Tibial nerve (tissue), 4 donors: Measurements from ENCODE around the gene BNIPL. TPM values are rescaled to one million over a fixed set of nuclear protein-coding genes. Genes with fewer than 3 reads are reported as not detected.

ENCODE experiments used
- DNase-seq, 2 donors: peaks; one replicate each; pipeline ENCODE4 v3.0.0-alpha.2; 2019; ENCODE audit warnings: low spot score in 2 of 2
- H3K27ac ChIP-seq, 4 donors: fragments of 200-600 bp; sonication (generic) in 3 of 4; one replicate each; pipeline ENCODE4 v1.5.1; 2017 to 2019; ENCODE audit warnings: mild to moderate bottlenecking in 1 of 4
- H3K27me3 ChIP-seq, 2 donors: fragments of 200-600 bp; sonication (generic) in 1 of 2; one replicate each; pipeline versions ENCODE4 v1.5.1 to v1.6.0; 2017 to 2019
- H3K36me3 ChIP-seq, 3 donors: fragments of 200-600 bp; sonication (generic); one replicate each; pipeline ENCODE4 v1.5.1; 2018 to 2019
- H3K4me1 ChIP-seq, 4 donors: fragments of 200-600 bp; sonication (generic) in 3 of 4; one replicate each; pipeline ENCODE4 v1.5.1; 2017 to 2019
- H3K4me3 ChIP-seq, 4 donors: fragments of 200-600 bp; sonication (generic) in 3 of 4; one replicate each; pipeline ENCODE4 v1.5.1; 2017 to 2019; ENCODE audit warnings: mild to moderate bottlenecking in 1 of 4, moderate library complexity in 1 of 4
- H3K9me3 ChIP-seq, 4 donors: fragments of 200-600 bp; sonication (generic) in 3 of 4; one replicate each; pipeline ENCODE4 v1.5.1; 2017 to 2019
- CTCF ChIP-seq, 5 experiments: fragments of 200-600 bp in 3 of 5; fragments of 450-650 bp in 2 of 5; sonication (generic) in 3 of 5; IDR thresholded peaks; one replicate each; pipeline ENCODE4 v1.5.1; 2016 to 2019; ENCODE audit warnings: antibody characterized with exemption in 5 of 5, mild to moderate bottlenecking in 3 of 5, moderate library complexity in 2 of 5
- EP300 ChIP-seq, 2 donors: sonication (generic); formaldehyde crosslinking; IDR thresholded peaks; one replicate each; pipeline ENCODE4 v1.6.1; 2017; ENCODE audit warnings: antibody characterized with exemption in 2 of 2, mild to moderate bottlenecking in 1 of 2
- POLR2A ChIP-seq, 2 donors: fragments of 450-650 bp; IDR thresholded peaks; one replicate each; pipeline ENCODE4 v1.6.1; 2017; ENCODE audit warnings: antibody characterized with exemption in 2 of 2, mild to moderate bottlenecking in 2 of 2, moderate library complexity in 2 of 2
- WGBS, 2 donors: methylation state at CpG; one replicate each; pipeline ENCODE4 v1.1.5; 2018; 5-methylcytosine and 5-hydroxymethylcytosine counted together
- total RNA-seq, 4 donors: library from RNA; depleted of rRNA; stranded (reverse); fragments of >200 nt; gene quantifications; one replicate each; pipeline ENCODE4 v1.1.0, GENCODE V29; 2016

BNIPL gene
- total RNA-seq, 4 donors from 2014 or later, result 0.22 to 2.2 (median 1.3) TPM; not detected in 1

- Histone ChIP-seq H3K27ac (peak overlapping the region; percentile 83 to 96 (median 91)), H3K27me3 (no peaks in the 10 kb centered on the region), H3K9me3 (no peaks in the 10 kb centered on the region), H3K4me3 (peak overlapping the region; percentile 49 to 71 (median 55)), H3K4me1 (peaks cover 0 to 83% (median 50%) of the 10 kb centered on the region in 4 donors), H3K36me3 (peaks cover 0 to 18% (median 0%) of the 10 kb centered on the region in 3 donors)
- WGBS, 2 donors, result 2 to 8% methylated on average over 4 of the region's 4 CpGs
- DNase-seq, result peak in 1 of 2 donors; percentile 23
- TF ChIP-seq POLR2A (IDR thresholded peaks at IDR 0.05), result no peak
- TF ChIP-seq EP300 (IDR thresholded peaks at IDR 0.05), result no peak
- no peak for TF ChIP-seq CTCF (IDR thresholded peaks at IDR 0.05)
These were observed 30.6 kb upstream of the BNIPL start for GRCh38 chr1:151005729-151006319.

- Histone ChIP-seq H3K27me3 (no peaks in the 10 kb centered on the region), H3K27ac (peak within 1 kb of the TSS; percentile 83 to 96 (median 91)), H3K9me3 (no peaks in the 10 kb centered on the region), H3K36me3 (peaks cover 0 to 11% (median 0%) of the 10 kb centered on the region in 3 donors), H3K4me1 (peaks cover 0 to 84% (median 52%) of the 10 kb centered on the region in 4 donors), H3K4me3 (peak within 1 kb of the TSS; percentile 52 to 71 (median 64))
- TF ChIP-seq EP300 (IDR thresholded peaks at IDR 0.05), result peak; percentile 6 to 95
- TF ChIP-seq CTCF (IDR thresholded peaks at IDR 0.05), result peak; percentile 42 to 77 (median 64)
- peak; percentile 48 to 67 for TF ChIP-seq POLR2A (IDR thresholded peaks at IDR 0.05)
- WGBS, 2 donors, result 0 to 2% methylated on average over 18 of the region's 18 CpGs
- DNase-seq, result peak; percentile 54 to 79
These were observed 29.9 kb upstream of the BNIPL start, which contains the start of gene MINDY1 for GRCh38 chr1:151006327-151007052. MINDY1 (minus strand) TSS chr1:151006902; CDS start chr1:151002617, 4,285 bp downstream.

- H3K27ac ChIP-seq, result peak overlapping the region; percentile 83 to 96 (median 91)
- no peaks in the 10 kb centered on the region for H3K27me3 ChIP-seq
- 10 to 14% methylated on average over 4 of the region's 4 CpGs for WGBS, 2 donors
- H3K4me1 ChIP-seq, result peaks cover 0 to 84% (median 50%) of the 10 kb centered on the region in 4 donors
- H3K4me3 ChIP-seq, result peak overlapping the region in 3 of 4 donors; percentile 62 to 73 (median 66)
- TF ChIP-seq CTCF (IDR thresholded peaks at IDR 0.05) (no peak), POLR2A (IDR thresholded peaks at IDR 0.05) (no peak), EP300 (IDR thresholded peaks at IDR 0.05) (no peak)
- no peaks in the 10 kb centered on the region for H3K9me3 ChIP-seq
- no peaks in the 10 kb centered on the region for H3K36me3 ChIP-seq
- DNase-seq, result no peak
These were observed 28.5 kb upstream of the BNIPL start for GRCh38 chr1:151007853-151008243.

GRCh38 chr1:151008244-151009205, 27.9 kb upstream of the BNIPL start, which contains the start of gene PRUNE1:
PRUNE1 (plus strand) TSS chr1:151008449; CDS start chr1:151008633, 184 bp downstream.
- peak in 3 of 5 experiments; percentile 22 to 54 (median 49) for TF ChIP-seq CTCF (IDR thresholded peaks at IDR 0.05)
- TF ChIP-seq POLR2A (IDR thresholded peaks at IDR 0.05), result peak; percentile 38 to 84
- TF ChIP-seq EP300 (IDR thresholded peaks at IDR 0.05), result peak; percentile 91 to 95
- no peaks in the 10 kb centered on the region for H3K9me3 ChIP-seq
- H3K36me3 ChIP-seq, result no peaks in the 10 kb centered on the region
- H3K4me1 ChIP-seq, result peaks cover 0 to 84% (median 48%) of the 10 kb centered on the region in 4 donors
- peak within 1 kb of the TSS; percentile 83 to 96 (median 91) for H3K27ac ChIP-seq
- DNase-seq, result peak; percentile 88 to 91
- 1% methylated on average over 48 to 54 of the region's 69 CpGs for WGBS, 2 donors
- H3K27me3 ChIP-seq, result no peaks in the 10 kb centered on the region
- peak within 1 kb of the TSS; percentile 62 to 81 (median 70) for H3K4me3 ChIP-seq
